Nephron progenitor cell (in vitro differentiated cells): ENCODE results near the gene IPO5.

Experiments used
- DNase-seq: peaks from one replicate; pipeline ENCODE4 v3.0.0; 2021
- H3K27ac Mint-ChIP-seq: 2 replicates; pipeline ENCODE4 v1.8.0; 2021; ENCODE audit warnings: mild to moderate bottlenecking, moderate library complexity, mixed read lengths
- H3K27me3 Mint-ChIP-seq: 2 replicates; pipeline ENCODE4 v1.8.0; 2021; ENCODE audit warnings: mild to moderate bottlenecking, low read depth, mixed read lengths; ENCODE audit not compliant: poor library complexity
- H3K36me3 Mint-ChIP-seq: 2 replicates; pipeline ENCODE4 v1.8.0; 2021; ENCODE audit warnings: low read depth, mixed read lengths
- H3K4me1 Mint-ChIP-seq: 2 replicates; pipeline ENCODE4 v1.8.0; 2021; ENCODE audit warnings: mixed read lengths
- H3K4me3 Mint-ChIP-seq: 2 replicates; pipeline ENCODE4 v1.8.0; 2021; ENCODE audit warnings: mild to moderate bottlenecking, moderate library complexity, mixed read lengths
- H3K9me3 Mint-ChIP-seq: 2 replicates; pipeline ENCODE4 v1.8.0; 2021; ENCODE audit warnings: mild to moderate bottlenecking, moderate library complexity, mixed read lengths
- CTCF ChIP-seq: fragments of 200-600 bp; sonication (generic); IDR thresholded peaks from 2 replicates; pipeline ENCODE4 v1.5.0; 2021; ENCODE audit warnings: antibody characterized with exemption

Gene IPO5

GRCh38 chr13:97933776-97934175, 19.7 kb upstream of the IPO5 start:
- Mint-ChIP-seq H3K27me3 (peaks cover 8% of the 10 kb centered on the region), H3K27ac (no peak overlapping the region), H3K36me3 (no peaks in the 10 kb centered on the region), H3K4me1 (no peaks in the 10 kb centered on the region), H3K4me3 (no peak overlapping the region), H3K9me3 (no peaks in the 10 kb centered on the region)
- DNase-seq = no peak
- TF ChIP-seq CTCF = no peak

- DNase-seq = no peak
- Mint-ChIP-seq H3K27me3 (peaks cover 4% of the 10 kb centered on the region), H3K27ac (no peak overlapping the region), H3K4me3 (no peak overlapping the region), H3K4me1 (no peaks in the 10 kb centered on the region), H3K36me3 (no peaks in the 10 kb centered on the region), H3K9me3 (no peaks in the 10 kb centered on the region)
- TF ChIP-seq CTCF = no peak
Measured at GRCh38 chr13:97934590-97934989, 18.9 kb upstream of the IPO5 start.

GRCh38 chr13:97935071-97935470, 18.4 kb upstream of the IPO5 start:
- Mint-ChIP-seq H3K4me1 (no peaks in the 10 kb centered on the region), H3K36me3 (no peaks in the 10 kb centered on the region), H3K4me3 (no peak overlapping the region), H3K27me3 (peaks cover 8% of the 10 kb centered on the region), H3K27ac (no peak overlapping the region), H3K9me3 (no peaks in the 10 kb centered on the region)
- no peak for TF ChIP-seq CTCF
- no peak for DNase-seq

- H3K27ac Mint-ChIP-seq = no peak overlapping the region
- H3K36me3 Mint-ChIP-seq = no peaks in the 10 kb centered on the region
- peaks cover 8% of the 10 kb centered on the region for H3K27me3 Mint-ChIP-seq
- no peak for DNase-seq
- no peak for TF ChIP-seq CTCF
- H3K4me3 Mint-ChIP-seq = no peak overlapping the region
- H3K9me3 Mint-ChIP-seq = no peaks in the 10 kb centered on the region
- no peaks in the 10 kb centered on the region for H3K4me1 Mint-ChIP-seq
Measured at GRCh38 chr13:97936036-97936435, 17.4 kb upstream of the IPO5 start.

- H3K4me3 Mint-ChIP-seq = no peak overlapping the region
- no peaks in the 10 kb centered on the region for H3K4me1 Mint-ChIP-seq
- no peak for TF ChIP-seq CTCF
- no peaks in the 10 kb centered on the region for H3K9me3 Mint-ChIP-seq
- no peak overlapping the region for H3K27ac Mint-ChIP-seq
- H3K27me3 Mint-ChIP-seq = peaks cover 8% of the 10 kb centered on the region
- no peaks in the 10 kb centered on the region for H3K36me3 Mint-ChIP-seq
- DNase-seq = no peak
Measured at GRCh38 chr13:97938706-97939475, 14.6 kb upstream of the IPO5 start.

- no peaks in the 10 kb centered on the region for H3K4me1 Mint-ChIP-seq
- no peak overlapping the region for H3K27ac Mint-ChIP-seq
- no peak for TF ChIP-seq CTCF
- H3K9me3 Mint-ChIP-seq = peaks cover 13% of the 10 kb centered on the region
- DNase-seq = no peak
- no peak overlapping the region for H3K4me3 Mint-ChIP-seq
- H3K27me3 Mint-ChIP-seq = peaks cover 4% of the 10 kb centered on the region
- no peaks in the 10 kb centered on the region for H3K36me3 Mint-ChIP-seq
Measured at GRCh38 chr13:97944396-97945029, 9.0 kb upstream of the IPO5 start.
